ENCODE measurements around the gene BTBD7.

DNA sequence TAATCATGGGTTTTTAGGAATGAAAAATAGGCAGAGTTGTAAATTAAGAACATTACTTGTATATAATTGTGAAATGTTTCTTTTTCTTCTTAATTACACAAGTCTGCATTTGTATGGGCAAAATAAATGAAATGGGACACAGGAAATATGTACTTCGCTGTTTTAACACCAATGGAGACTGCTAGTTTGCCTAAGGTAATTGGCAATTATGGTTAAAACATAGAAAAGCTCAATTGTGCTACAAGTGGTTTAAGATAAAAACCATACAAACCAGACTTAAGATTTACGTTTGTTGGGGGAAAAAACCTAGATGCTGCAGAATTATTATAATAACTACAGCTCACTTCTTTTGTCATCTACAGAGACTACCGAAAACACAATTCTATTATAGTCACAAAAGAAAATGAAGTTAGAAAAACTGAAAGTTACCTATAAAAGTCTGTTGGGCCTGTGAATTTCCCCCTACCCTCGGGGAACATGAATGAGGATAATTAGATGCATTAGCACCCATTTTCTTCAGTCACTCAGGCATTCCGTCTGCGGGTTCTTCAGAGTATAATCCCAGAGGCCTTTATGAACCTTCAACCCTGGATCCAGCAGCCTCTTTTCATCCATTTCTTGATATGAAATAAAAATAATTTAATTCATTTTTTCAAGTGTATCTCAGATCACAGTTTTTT lies 37.2 kb downstream of the BTBD7 start:
- TF ChIP-seq, protein P1, sequence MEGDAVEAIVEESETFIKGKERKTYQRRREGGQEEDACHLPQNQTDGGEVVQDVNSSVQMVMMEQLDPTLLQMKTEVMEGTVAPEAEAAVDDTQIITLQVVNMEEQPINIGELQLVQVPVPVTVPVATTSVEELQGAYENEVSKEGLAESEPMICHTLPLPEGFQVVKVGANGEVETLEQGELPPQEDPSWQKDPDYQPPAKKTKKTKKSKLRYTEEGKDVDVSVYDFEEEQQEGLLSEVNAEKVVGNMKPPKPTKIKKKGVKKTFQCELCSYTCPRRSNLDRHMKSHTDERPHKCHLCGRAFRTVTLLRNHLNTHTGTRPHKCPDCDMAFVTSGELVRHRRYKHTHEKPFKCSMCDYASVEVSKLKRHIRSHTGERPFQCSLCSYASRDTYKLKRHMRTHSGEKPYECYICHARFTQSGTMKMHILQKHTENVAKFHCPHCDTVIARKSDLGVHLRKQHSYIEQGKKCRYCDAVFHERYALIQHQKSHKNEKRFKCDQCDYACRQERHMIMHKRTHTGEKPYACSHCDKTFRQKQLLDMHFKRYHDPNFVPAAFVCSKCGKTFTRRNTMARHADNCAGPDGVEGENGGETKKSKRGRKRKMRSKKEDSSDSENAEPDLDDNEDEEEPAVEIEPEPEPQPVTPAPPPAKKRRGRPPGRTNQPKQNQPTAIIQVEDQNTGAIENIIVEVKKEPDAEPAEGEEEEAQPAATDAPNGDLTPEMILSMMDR (IDR thresholded peaks at IDR 0.05 in 4 of 5, conservative IDR thresholded peaks at IDR 0.05 in 1 of 5) = no peak
- no peak for TF ChIP-seq POLR2A (IDR thresholded peaks at IDR 0.05)

Data from gastrocnemius medialis (tissue), 4 donors.